Measurements from ENCODE around the gene AQP3. TPM values are rescaled to one million over a fixed set of nuclear protein-coding genes. Genes with fewer than 3 reads are reported as not detected.
A peak's percentile ranks its signal among the peaks of the same experiment; 100 is the strongest.

The AQP3 gene
- total and polyA plus RNA-seq, 2 of the 13 experiments (the other 11 are each of a cell fraction or from before 2014, with no cell fraction given): 1.4 to 5.5 TPM

DNA sequence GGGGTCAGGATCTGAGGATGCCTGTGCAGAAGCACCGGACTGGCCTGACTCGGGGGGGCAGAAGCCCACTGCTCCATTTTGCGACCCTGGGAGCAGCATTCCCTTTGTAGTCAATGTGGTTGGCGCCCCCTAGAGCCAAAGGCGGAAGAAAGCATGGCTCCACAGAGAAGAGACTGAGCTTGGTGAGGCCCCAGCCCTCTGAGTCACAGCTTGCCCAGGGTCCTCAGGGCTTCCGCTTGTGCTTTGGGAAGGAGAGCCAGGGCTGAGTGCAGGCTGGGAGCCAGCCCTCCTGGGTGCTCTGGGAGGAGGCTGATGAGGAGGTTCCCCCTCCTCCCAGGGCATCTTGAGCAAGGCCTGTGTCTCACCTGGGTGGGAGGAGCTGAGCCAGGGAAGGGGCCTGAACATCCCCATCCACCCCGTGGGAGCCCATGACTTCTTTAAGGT, 5.5 kb upstream of the AQP3 start (continued):
- TF ChIP-seq, protein P1, sequence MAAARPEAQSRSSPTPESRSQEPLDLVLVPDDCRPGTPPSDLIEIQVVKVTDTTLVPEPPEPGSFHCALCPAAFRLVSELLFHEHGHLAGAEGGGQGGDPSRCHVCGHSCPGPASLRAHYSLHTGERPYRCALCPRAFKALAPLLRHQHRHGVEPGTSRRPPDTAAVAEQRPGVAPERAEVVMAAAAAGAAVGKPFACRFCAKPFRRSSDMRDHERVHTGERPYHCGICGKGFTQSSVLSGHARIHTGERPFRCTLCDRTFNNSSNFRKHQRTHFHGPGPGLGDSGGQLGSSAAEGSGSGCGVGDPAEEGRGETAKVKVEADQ (CRISPR knock-in tag; IDR thresholded peaks at IDR 0.05; ENCODE audit: borderline replicate concordance): no peak
- TF ChIP-seq ATF7-NPFF (CRISPR knock-in tag; IDR thresholded peaks at IDR 0.05; ENCODE audit: low read depth): no peak
- TF ChIP-seq ZBTB42 (CRISPR knock-in tag; IDR thresholded peaks at IDR 0.05): no peak
- no peak for TF ChIP-seq ZNF432 (CRISPR knock-in tag; IDR thresholded peaks at IDR 0.05; ENCODE audit: borderline replicate concordance)
- no peak for TF ChIP-seq ZZZ3 (CRISPR knock-in tag; IDR thresholded peaks at IDR 0.05; ENCODE audit: borderline replicate concordance)
- TF ChIP-seq MED13 (CRISPR knock-in tag; IDR thresholded peaks at IDR 0.05): no peak
- TF ChIP-seq ZNF775 (CRISPR knock-in tag; IDR thresholded peaks at IDR 0.05; ENCODE audit: borderline replicate concordance): no peak
- no peak for TF ChIP-seq ZNF720 (CRISPR knock-in tag; IDR thresholded peaks at IDR 0.05)
- TF ChIP-seq MXD4 (CRISPR knock-in tag; IDR thresholded peaks at IDR 0.05): 0 out of 2 replicates have a peak, but pooled peaks have one; percentile 15
- no peak for TF ChIP-seq ZNF160 (CRISPR knock-in tag; IDR thresholded peaks at IDR 0.05)
- no peak for TF ChIP-seq PAF1 (CRISPR knock-in tag; IDR thresholded peaks at IDR 0.05)
- TF ChIP-seq ZNF644 (CRISPR knock-in tag; IDR thresholded peaks at IDR 0.05; ENCODE audit: low read depth): no peak
- peak; percentile 55; the same call in 1 of the 2 replicates for TF ChIP-seq GATAD2A (CRISPR knock-in tag; IDR thresholded peaks at IDR 0.05)
- 0 out of 2 replicates have a peak, but pooled peaks have one; percentile 18 for TF ChIP-seq RARA (CRISPR knock-in tag; IDR thresholded peaks at IDR 0.05)
- no peak for TF ChIP-seq ARNT (IDR thresholded peaks at IDR 0.05)
- TF ChIP-seq REL (CRISPR knock-in tag; conservative IDR thresholded peaks at IDR 0.05): no peak
- TF ChIP-seq CC2D1A (CRISPR knock-in tag; IDR thresholded peaks at IDR 0.05): no peak
- no peak for TF ChIP-seq SIX4 (CRISPR knock-in tag; IDR thresholded peaks at IDR 0.05)
- TF ChIP-seq NFIC (IDR thresholded peaks at IDR 0.05; ENCODE audit: low read length): no peak
- no peak for TF ChIP-seq MTA3 (CRISPR knock-in tag; IDR thresholded peaks at IDR 0.05)
- no peak for TF ChIP-seq CCDC6 (CRISPR knock-in tag; IDR thresholded peaks at IDR 0.05)
- no peak for TF ChIP-seq NR2F6 (IDR thresholded peaks at IDR 0.05)
- 0 out of 2 replicates have a peak, but pooled peaks have one; percentile 25 for TF ChIP-seq NR2F6 (CRISPR knock-in tag; IDR thresholded peaks at IDR 0.05)
- TF ChIP-seq, protein P2, sequence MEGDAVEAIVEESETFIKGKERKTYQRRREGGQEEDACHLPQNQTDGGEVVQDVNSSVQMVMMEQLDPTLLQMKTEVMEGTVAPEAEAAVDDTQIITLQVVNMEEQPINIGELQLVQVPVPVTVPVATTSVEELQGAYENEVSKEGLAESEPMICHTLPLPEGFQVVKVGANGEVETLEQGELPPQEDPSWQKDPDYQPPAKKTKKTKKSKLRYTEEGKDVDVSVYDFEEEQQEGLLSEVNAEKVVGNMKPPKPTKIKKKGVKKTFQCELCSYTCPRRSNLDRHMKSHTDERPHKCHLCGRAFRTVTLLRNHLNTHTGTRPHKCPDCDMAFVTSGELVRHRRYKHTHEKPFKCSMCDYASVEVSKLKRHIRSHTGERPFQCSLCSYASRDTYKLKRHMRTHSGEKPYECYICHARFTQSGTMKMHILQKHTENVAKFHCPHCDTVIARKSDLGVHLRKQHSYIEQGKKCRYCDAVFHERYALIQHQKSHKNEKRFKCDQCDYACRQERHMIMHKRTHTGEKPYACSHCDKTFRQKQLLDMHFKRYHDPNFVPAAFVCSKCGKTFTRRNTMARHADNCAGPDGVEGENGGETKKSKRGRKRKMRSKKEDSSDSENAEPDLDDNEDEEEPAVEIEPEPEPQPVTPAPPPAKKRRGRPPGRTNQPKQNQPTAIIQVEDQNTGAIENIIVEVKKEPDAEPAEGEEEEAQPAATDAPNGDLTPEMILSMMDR (CRISPR knock-in tag; IDR thresholded peaks at IDR 0.05): peak; percentile 93
- no peak for TF ChIP-seq ZNF296 (CRISPR knock-in tag; conservative IDR thresholded peaks at IDR 0.05)
- 0 out of 2 replicates have a peak, but pooled peaks have one; percentile 29 for TF ChIP-seq ZNF501 (CRISPR knock-in tag; IDR thresholded peaks at IDR 0.05)
- no peak for TF ChIP-seq ZNF749 (CRISPR knock-in tag; IDR thresholded peaks at IDR 0.05; ENCODE audit: borderline replicate concordance)
- TF ChIP-seq, protein P3, sequence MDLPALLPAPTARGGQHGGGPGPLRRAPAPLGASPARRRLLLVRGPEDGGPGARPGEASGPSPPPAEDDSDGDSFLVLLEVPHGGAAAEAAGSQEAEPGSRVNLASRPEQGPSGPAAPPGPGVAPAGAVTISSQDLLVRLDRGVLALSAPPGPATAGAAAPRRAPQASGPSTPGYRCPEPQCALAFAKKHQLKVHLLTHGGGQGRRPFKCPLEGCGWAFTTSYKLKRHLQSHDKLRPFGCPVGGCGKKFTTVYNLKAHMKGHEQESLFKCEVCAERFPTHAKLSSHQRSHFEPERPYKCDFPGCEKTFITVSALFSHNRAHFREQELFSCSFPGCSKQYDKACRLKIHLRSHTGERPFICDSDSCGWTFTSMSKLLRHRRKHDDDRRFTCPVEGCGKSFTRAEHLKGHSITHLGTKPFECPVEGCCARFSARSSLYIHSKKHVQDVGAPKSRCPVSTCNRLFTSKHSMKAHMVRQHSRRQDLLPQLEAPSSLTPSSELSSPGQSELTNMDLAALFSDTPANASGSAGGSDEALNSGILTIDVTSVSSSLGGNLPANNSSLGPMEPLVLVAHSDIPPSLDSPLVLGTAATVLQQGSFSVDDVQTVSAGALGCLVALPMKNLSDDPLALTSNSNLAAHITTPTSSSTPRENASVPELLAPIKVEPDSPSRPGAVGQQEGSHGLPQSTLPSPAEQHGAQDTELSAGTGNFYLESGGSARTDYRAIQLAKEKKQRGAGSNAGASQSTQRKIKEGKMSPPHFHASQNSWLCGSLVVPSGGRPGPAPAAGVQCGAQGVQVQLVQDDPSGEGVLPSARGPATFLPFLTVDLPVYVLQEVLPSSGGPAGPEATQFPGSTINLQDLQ (CRISPR knock-in tag; IDR thresholded peaks at IDR 0.05): no peak
- TF ChIP-seq ZNF879 (CRISPR knock-in tag; IDR thresholded peaks at IDR 0.05): no peak

Measured in HepG2 (cell line).